Lower lobe of right lung (tissue), 2 donors: ENCODE data around the gene MANBA. TPM values are rescaled to one million over a fixed set of nuclear protein-coding genes. Genes with fewer than 3 reads are reported as not detected.
A peak's percentile ranks its signal among the peaks of the same experiment; 100 is the strongest.

ENCODE experiments used
- ATAC-seq, 2 donors: fragments of 200-7000 bp; cut with Tn5 transposase; one replicate each; pipeline ENCODE4 v1.9.1; 2020 to 2022; ENCODE audit warnings: mild to moderate bottlenecking in 2 of 2, moderate library complexity in 2 of 2
- DNase-seq: peaks from one replicate; pipeline ENCODE4 v3.0.0-alpha.2; 2020
- H3K27ac ChIP-seq: fragments of 200-600 bp; one replicate; pipeline ENCODE4 v1.8.0; 2022
- H3K27me3 ChIP-seq: fragments of 200-600 bp; one replicate; pipeline ENCODE4 v1.8.0; 2022; ENCODE audit warnings: low read depth
- H3K36me3 ChIP-seq: fragments of 200-600 bp; one replicate; pipeline ENCODE4 v1.8.0; 2022; ENCODE audit warnings: mild to moderate bottlenecking
- H3K4me1 ChIP-seq: fragments of 200-600 bp; one replicate; pipeline ENCODE4 v1.8.0; 2022
- H3K4me3 ChIP-seq: fragments of 200-600 bp; one replicate; pipeline ENCODE4 v1.8.0; 2022; ENCODE audit warnings: mild to moderate bottlenecking
- H3K9me3 ChIP-seq: fragments of 200-600 bp; one replicate; pipeline ENCODE4 v1.8.0; 2022
- CTCF ChIP-seq: fragments of 200-600 bp; IDR thresholded peaks from one replicate; pipeline ENCODE4 v1.8.0; 2022; ENCODE audit warnings: antibody characterized with exemption, mild to moderate bottlenecking
- intact Hi-C: fragments of 100-400 bp; cut with DNase I; formaldehyde crosslinking; loops from one replicate; pipeline ENCODE4 v1.11.0; 2022
- total RNA-seq: library from RNA; stranded (reverse); fragmentation: NEBNext Ultra II Directional; extraction: Animal tissue kit (Norgen Biotek cat#: 25700); gene quantifications from one replicate; pipeline ENCODE4 v1.2.1, GENCODE V29; 2021
- donor health status: DM: no; HTN: yes; CAD: no; lungs with severe emphysema.

Gene MANBA
- total RNA-seq, 1 donor from 2014 or later: 68.2 TPM

DNA sequence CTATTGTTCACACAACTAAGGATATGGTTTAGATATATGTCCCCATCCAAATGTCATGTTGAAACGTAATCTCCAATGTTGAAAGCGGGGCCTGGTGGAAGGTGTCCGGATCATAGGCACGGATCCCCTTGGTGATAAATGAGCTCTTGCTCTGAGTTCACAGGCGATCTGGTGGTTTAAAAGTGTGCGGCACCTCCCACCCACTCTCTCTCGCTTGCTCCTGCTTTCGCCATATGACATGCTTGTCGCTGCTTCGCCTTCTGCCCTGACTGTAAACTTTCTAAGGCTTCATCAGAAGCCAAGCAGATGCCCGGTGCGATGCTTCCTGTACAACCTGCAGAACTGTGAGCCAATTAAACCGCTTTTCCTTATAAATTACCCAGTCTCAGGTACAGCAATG is 131.1 kb downstream of the MANBA start:
- no peak for TF ChIP-seq CTCF
- no peaks in the 10 kb centered on the region for H3K27me3 ChIP-seq
- ATAC-seq (no peak), DNase-seq (no peak)
- intact Hi-C loops: loop anchor here (10.0 kb wide), 1 partner anchor 375 kb away; no protein-coding TSS in a partner anchor
- no peaks in the 10 kb centered on the region for H3K4me1 ChIP-seq
- no peak overlapping the region for H3K4me3 ChIP-seq
- peaks cover 27% of the 10 kb centered on the region for H3K36me3 ChIP-seq
- no peaks in the 10 kb centered on the region for H3K9me3 ChIP-seq
- H3K27ac ChIP-seq: no peak overlapping the region

GRCh38 chr4:102627831-102628523 is 132.8 kb downstream of the MANBA start:
- Histone ChIP-seq H3K36me3 (peaks cover 15% of the 10 kb centered on the region), H3K4me3 (no peak overlapping the region), H3K27ac (no peak overlapping the region), H3K4me1 (no peaks in the 10 kb centered on the region), H3K9me3 (no peaks in the 10 kb centered on the region), H3K27me3 (no peaks in the 10 kb centered on the region)
- ATAC-seq: no peak
- intact Hi-C loops: loop anchor here (10.0 kb wide), 1 partner anchor 377 kb away; no protein-coding TSS in a partner anchor
- TF ChIP-seq CTCF: no peak
- no peak for DNase-seq

- DNase-seq (peak; percentile 51), ATAC-seq (peak in 1 of 2 donors; percentile 78)
- intact Hi-C loops: loop anchor here (10.0 kb wide), 1 partner anchor 379 kb away; no protein-coding TSS in a partner anchor
- Histone ChIP-seq H3K27ac (no peak overlapping the region), H3K27me3 (no peaks in the 10 kb centered on the region), H3K9me3 (no peaks in the 10 kb centered on the region), H3K4me3 (no peak overlapping the region), H3K4me1 (no peaks in the 10 kb centered on the region), H3K36me3 (no peaks in the 10 kb centered on the region)
- peak; percentile 51 for TF ChIP-seq CTCF
Observed at GRCh38 chr4:102625232-102625930, 135.4 kb downstream of the MANBA start.

GRCh38 chr4:102624505-102624904 is 136.3 kb downstream of the MANBA start:
- no peak overlapping the region for H3K27ac ChIP-seq
- H3K4me3 ChIP-seq: no peak overlapping the region
- H3K9me3 ChIP-seq: no peaks in the 10 kb centered on the region
- TF ChIP-seq CTCF: no peak
- H3K36me3 ChIP-seq: no peaks in the 10 kb centered on the region
- H3K27me3 ChIP-seq: no peaks in the 10 kb centered on the region
- ATAC-seq: no peak
- DNase-seq: no peak
- intact Hi-C loops: loop anchor here (10.0 kb wide), 1 partner anchor 380 kb away; no protein-coding TSS in a partner anchor
- H3K4me1 ChIP-seq: no peaks in the 10 kb centered on the region

DNA sequence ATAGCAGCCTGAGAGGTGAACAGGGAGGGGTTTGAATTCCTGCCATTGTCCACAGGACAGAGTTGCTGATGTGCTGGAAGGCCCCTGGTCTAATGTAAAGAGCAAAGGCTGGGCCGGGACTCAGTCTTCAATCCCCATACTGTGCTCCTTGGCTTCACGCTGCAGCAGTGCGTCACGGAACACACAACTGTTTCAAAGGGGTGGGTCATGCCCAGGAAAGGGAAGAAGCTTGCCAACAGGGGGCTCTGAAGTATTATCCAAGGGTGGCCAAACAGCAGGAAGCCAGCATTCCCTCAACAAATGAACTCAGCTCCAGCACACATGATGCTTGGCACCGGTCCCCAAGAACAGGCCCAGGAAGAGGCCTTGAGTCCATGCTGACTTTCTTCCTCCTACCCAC is 137.1 kb downstream of the MANBA start:
- intact Hi-C loops: loop anchor here (10.0 kb wide), 1 partner anchor 381 kb away; no protein-coding TSS in a partner anchor
- no peak for ATAC-seq

More for the DNA sequence above, 137.1 kb downstream of the MANBA start:
- H3K27me3 ChIP-seq: no peaks in the 10 kb centered on the region
- no peaks in the 10 kb centered on the region for H3K9me3 ChIP-seq
- no peak for DNase-seq
- H3K27ac ChIP-seq: no peak overlapping the region
- H3K36me3 ChIP-seq: no peaks in the 10 kb centered on the region
- H3K4me3 ChIP-seq: no peak overlapping the region
- H3K4me1 ChIP-seq: no peaks in the 10 kb centered on the region
- TF ChIP-seq CTCF: no peak
